ENCODE results near the gene BBS9.

BBS9 gene

GRCh38 chr7:33601884-33602283 lies 472.5 kb downstream of the BBS9 start:
- TF ChIP-seq REST (IDR thresholded peaks at IDR 0.05; ENCODE audit: insufficient read depth in 1 of 2, low read depth in 2 of 2, low read length in 2 of 2) (no peak), TAF1 (IDR thresholded peaks at IDR 0.05; ENCODE audit: borderline replicate concordance, insufficient read depth, low read length) (no peak), SIN3A (IDR thresholded peaks at IDR 0.05; ENCODE audit: borderline replicate concordance, insufficient read depth, low read length) (no peak), POLR2AphosphoS5 (IDR thresholded peaks at IDR 0.05; ENCODE audit: low read depth, low read length) (no peak), FOXP2 (optimal IDR thresholded peaks at IDR 0.05; ENCODE audit: borderline replicate concordance, extremely low read depth, extremely low read length, insufficient read depth) (no peak)

GRCh38 chr7:33604056-33604455 lies 474.7 kb downstream of the BBS9 start:
- TF ChIP-seq POLR2AphosphoS5 (IDR thresholded peaks at IDR 0.05; ENCODE audit: low read depth, low read length) (no peak), REST (IDR thresholded peaks at IDR 0.05; ENCODE audit: insufficient read depth in 1 of 2, low read depth in 2 of 2, low read length in 2 of 2) (no peak), FOXP2 (optimal IDR thresholded peaks at IDR 0.05; ENCODE audit: borderline replicate concordance, extremely low read depth, extremely low read length, insufficient read depth) (no peak), TAF1 (IDR thresholded peaks at IDR 0.05; ENCODE audit: borderline replicate concordance, insufficient read depth, low read length) (no peak), SIN3A (IDR thresholded peaks at IDR 0.05; ENCODE audit: borderline replicate concordance, insufficient read depth, low read length) (no peak)

- no peak for TF ChIP-seq POLR2AphosphoS5 (IDR thresholded peaks at IDR 0.05; ENCODE audit: low read depth, low read length)
- no peak for TF ChIP-seq TAF1 (IDR thresholded peaks at IDR 0.05; ENCODE audit: borderline replicate concordance, insufficient read depth, low read length)
- no peak for TF ChIP-seq REST (IDR thresholded peaks at IDR 0.05; ENCODE audit: insufficient read depth in 1 of 2, low read depth in 2 of 2, low read length in 2 of 2)
- no peak for TF ChIP-seq FOXP2 (optimal IDR thresholded peaks at IDR 0.05; ENCODE audit: borderline replicate concordance, extremely low read depth, extremely low read length, insufficient read depth)
- no peak for TF ChIP-seq SIN3A (IDR thresholded peaks at IDR 0.05; ENCODE audit: borderline replicate concordance, insufficient read depth, low read length)
Observed at GRCh38 chr7:33610918-33611317, 481.6 kb downstream of the BBS9 start.

DNA sequence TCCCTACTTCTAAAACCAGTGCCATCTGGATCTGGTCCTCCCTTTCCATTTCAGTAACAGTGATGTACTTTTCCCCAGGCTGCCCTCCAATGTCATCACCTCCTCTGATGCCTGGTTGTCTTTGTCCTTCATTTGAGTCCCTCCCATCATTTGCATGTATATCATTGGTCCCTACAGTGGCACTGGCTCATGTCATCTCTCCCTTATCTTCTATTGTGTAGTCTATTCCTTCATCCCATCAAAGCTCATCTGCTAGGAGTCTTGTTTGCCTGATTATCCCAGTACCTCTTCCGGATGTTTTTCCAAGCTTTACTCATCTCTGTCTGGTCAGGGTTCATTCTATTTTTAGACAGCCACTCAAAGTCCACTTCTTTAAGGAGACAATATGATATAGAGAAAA lies 483.1 kb downstream of the BBS9 start:
- TF ChIP-seq FOXP2 (optimal IDR thresholded peaks at IDR 0.05; ENCODE audit: borderline replicate concordance, extremely low read depth, extremely low read length, insufficient read depth) (no peak), REST (IDR thresholded peaks at IDR 0.05; ENCODE audit: insufficient read depth in 1 of 2, low read depth in 2 of 2, low read length in 2 of 2) (no peak), POLR2AphosphoS5 (IDR thresholded peaks at IDR 0.05; ENCODE audit: low read depth, low read length) (no peak), TAF1 (IDR thresholded peaks at IDR 0.05; ENCODE audit: borderline replicate concordance, insufficient read depth, low read length) (no peak), SIN3A (IDR thresholded peaks at IDR 0.05; ENCODE audit: borderline replicate concordance, insufficient read depth, low read length) (no peak)
